ENCODE results near the gene CHML.

CHML gene

DNA sequence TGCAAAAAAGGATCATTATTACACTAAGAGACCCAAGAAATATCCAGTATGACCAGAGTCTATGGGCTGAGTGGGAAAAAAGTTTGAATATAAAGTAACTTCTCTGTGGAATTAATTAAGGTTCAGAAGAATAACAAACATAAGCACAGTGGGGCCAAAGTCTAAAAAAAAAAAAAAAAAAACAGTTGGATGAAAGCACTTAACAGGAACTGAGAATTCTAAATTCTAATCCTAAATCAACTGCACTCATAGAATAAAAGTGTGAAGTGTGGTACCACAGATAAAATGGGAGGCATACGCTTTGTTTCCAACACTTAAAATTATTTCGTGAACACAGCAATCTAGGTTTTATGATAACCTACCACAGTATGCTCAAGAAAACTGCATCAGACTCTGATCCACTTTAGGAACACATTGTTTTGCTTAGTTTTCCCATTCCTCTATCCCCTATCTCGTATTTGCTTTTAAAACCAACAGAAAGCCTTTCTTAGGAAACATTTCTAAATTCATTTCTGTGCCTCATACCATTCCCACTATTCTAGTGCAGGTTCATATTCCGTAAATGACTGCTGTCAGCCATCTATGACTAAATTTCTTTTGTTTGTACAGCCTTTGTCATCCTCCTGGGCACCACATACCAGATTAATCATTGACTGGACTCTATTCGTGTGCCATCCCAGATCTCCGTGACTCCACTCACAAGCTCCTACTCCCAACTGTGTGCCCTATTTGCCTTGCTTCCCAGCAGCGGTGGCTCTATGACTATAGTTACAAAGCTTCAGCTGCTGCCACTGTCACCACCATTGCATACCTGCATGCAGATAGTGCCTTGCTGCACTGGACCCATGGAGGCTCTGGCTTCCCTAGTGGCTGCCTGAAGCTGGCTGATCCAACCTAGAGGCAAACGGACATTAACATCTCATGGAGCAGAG is 24.9 kb downstream of the CHML start:
- no peak for DNase-seq

DNA sequence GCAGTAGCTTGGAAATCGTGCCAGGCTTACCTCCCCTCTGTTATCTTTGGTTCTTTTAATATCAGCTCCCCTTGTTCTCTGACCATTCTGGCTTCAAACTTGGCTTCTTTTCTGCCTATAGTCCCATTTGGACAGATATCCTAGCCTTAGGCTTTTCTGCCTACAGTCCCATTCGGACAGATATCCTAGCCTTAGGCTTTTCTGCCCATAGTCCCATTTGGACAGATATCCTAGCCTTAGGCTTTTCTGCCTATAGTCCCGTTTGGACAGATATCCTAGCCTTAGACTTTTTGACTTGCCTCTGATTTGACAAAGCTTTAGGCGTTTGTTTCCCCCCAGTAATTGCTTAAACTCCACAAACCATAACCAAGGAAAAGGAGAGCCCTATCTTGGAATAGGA is 25.6 kb downstream of the CHML start:
- DNase-seq = no peak

- no peak for DNase-seq
Observed at GRCh38 chr1:241614144-241614543, 26.0 kb downstream of the CHML start.

- peak; percentile 88 for DNase-seq
Observed at GRCh38 chr1:241612533-241613477, 27.4 kb downstream of the CHML start.

GRCh38 chr1:241611736-241612135 is 28.4 kb downstream of the CHML start:
- no peak for DNase-seq

DNA sequence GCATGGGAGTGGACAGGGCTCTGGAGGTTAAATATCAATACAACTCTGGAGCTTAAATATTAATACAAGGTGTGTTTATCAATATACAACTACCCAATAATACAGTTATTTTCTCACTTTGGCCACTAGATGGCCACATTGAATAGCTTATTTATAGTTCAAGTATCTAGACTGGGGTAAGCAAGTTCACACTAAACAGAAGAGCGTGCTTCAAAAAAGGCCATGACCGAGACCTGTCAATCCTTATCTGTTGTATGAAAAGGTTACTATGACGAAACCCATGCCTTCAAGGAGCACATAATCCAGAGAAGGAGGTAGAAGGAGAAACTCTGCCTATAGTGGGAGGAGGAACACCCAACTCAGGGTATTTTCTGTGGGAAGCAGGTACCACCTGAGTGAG is 29.1 kb downstream of the CHML start:
- DNase-seq = peak; percentile 66

- no peak for DNase-seq
Observed at GRCh38 chr1:241610056-241610815, 29.9 kb downstream of the CHML start.

GRCh38 chr1:241608379-241609033 is 31.7 kb downstream of the CHML start:
- peak; percentile 48 for DNase-seq

GRCh38 chr1:241607497-241607896 is 32.7 kb downstream of the CHML start:
- no peak for DNase-seq

DNA sequence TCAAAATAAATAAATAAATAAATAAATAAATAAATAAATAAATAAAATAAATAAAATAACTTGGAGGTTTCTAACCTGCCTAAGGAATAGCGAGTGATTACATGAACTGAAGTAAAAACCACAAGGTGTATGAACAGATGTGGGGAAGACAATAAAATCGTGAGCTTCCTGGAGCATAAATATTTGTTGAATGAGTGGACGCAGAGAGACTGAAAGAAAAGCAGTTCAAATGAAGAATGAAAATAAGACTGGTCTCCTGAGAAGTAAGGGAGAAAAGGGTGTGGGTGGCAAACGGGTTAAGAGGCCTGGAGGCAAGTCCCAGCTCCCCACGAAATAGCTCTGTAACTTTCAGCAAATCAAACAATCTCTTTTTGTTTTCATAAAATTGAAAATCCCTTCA is 33.6 kb downstream of the CHML start:
- no peak for DNase-seq

DNA sequence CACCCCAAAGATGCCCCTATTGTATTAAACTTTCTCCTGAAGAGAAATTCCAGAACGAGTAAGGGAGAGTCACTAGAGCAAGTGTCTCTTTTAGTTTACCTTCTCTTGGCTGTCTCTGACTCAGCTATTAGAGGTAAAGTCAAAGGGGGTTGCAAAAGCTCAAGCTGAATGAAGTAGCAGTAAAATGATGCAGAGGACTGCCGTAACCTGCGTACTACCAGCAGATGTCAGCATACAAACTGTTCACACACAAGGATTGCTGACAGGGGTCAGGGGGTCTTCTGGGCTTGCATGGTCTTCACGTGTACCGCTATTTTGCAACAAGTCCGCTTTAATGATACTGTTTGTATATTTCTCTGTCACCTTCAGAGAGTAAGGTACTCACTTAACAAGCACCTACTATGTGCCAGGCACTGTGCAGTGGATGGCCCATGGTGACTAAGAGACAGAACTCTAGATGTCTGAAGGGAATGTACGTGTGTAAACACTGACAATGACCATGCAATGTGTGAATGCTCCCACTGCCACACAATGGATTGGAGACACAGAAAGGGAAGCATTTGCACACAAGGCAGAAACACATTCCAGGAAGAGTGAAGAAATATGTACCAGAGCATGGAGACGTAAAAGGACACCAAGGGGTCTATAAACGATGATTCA is 34.9 kb downstream of the CHML start:
- DNase-seq = no peak

DNA sequence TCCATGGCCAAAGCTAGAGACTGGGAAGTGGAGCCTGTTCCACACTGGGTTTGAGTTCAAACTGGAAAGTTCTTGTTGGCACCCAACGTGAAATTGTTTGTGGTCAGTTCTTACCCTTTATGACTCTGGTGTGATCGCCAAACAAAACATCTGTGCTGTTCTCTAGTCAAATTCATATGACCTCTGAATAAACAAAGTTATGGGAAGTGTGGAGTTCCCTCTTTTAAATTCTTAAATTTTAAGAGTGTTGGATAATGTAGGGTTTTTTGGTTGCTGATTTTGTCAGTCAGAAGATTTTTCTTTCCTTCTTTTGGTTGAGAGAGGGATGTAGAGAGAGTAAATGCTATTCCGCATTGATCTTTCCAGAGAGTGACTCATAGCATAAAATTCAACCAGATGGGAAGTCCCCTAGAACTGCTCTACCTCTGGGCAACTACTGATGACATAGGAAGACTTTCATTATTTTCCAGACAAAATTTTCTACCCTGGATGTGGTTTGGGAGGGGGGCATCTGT is 36.4 kb downstream of the CHML start:
- no peak for DNase-seq

GRCh38 chr1:241600496-241600901 is 39.7 kb downstream of the CHML start:
- peak; percentile 66 for DNase-seq

DNA sequence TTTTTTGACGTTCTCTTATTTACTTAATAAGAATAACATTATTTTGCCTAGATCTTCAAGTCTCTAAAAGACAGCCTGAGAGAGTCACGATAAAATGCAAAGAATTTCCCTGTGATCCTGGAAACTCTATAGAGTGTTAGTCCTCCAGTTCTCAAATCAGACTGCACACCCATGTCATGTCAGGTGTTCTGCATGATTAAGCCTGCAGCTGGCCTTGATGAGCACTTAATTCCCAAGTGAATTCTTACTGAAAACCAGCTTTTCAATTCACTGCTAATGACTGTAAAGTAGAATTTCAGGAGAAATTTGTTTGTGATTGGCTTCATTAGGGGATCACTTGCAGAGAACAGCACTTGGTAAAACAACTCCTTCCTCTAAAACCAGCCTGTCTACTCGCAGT is 41.9 kb downstream of the CHML start:
- DNase-seq = no peak

- DNase-seq = no peak
Observed at GRCh38 chr1:241596633-241597032, 43.5 kb downstream of the CHML start.

DNA sequence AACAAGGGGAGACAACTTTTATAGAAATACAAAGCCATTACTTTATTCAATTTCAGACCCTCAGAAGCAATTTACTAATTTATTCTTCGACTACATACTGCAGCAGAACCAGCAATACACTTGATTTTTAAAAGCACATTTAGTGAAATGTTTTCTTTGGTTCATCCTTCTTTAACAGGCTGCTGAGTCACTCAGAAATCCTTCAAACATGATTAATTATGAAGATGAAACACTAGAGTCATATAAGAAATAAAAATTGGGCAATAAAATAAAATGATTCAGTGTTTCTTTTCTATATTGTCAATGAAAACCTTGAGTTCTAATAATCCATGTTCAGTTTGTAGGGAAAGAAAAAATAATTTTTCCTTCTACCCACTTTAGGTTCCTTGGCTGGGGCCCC is 47.0 kb downstream of the CHML start:
- DNase-seq = peak; percentile 44

DNA sequence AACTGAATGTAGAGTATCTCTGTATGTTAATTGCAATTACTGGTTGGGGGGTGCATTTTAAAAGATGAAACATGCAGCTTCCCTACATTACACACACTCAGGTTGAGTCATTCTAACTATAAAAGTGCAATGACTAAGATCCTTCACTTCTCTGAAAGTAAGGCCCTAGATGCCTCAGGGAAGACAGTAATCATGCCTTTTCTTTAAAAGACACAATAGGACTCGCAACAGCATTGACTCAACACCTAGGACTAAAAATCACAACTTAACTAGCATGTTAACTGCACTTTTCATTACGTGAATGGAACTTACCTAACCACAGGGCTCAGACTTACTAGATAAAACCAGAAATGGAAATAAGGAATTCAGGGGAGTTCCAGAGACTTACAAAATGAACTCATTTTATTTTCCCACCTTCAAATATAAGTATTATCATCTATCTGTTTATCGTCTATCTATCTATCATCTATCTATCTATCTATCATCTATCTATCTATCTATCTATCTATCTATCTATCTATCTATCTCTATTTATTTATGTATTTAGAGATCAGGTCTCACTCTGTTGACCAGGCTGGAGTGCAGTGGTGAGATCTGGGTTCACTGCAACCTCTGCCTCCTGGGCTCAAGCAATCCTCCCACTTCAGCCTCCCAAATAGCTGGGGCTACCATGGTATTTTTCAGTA is 47.8 kb downstream of the CHML start:
- DNase-seq = peak; percentile 69

GRCh38 chr1:241591736-241592135 is 48.4 kb downstream of the CHML start:
- no peak for DNase-seq

- DNase-seq = peak; percentile 32
Observed at GRCh38 chr1:241591317-241591716, 48.9 kb downstream of the CHML start.

GRCh38 chr1:241590719-241591118 is 49.5 kb downstream of the CHML start:
- no peak for DNase-seq

Measured in fibroblast of skin of right biceps (primary cell).